ENCODE results near the gene MMGT1.

The MMGT1 gene

DNA sequence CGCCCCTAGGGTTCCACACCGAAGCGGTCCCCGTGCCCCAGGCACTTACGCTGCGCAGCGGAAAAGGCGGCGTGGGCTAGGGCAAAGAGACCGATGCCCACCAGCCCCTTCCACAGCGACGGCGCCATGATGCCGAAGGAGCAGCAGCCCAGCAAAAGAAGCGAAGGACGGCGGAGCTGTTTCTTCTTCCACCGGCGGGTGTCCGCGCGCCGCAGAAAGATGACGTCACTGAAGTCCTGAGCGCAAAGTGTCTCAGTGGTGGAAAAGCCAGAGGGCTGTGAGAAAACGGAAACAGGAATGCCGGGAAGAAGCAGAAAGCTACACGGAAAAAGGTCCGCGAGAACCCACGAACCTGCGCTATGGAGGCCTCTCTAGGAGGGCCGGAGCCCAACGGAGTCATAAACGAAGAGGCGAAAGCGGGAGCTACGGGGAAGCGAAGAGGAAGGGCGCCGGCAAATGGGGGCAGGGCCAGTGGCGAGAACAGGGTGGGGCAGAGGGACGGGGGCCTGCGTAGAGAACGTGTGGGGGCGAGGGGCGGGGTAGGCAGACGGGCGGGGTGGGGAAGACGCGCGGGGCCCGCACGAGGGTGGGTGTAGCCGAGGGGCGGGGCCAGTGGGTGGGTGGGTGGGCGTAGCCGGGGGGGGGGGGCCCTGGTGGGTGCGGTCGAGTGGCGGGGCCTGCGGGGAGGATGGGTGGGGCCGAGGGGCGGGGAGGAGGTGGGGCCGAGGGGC lies at the start of gene MMGT1:
Gene MMGT1 (minus strand): TSS at position 441 of the 731 bp plus-strand sequence. CDS start 313 bp downstream, at position 128.
- Mint-ChIP-seq H3K27me3 (ENCODE audit: low read depth) (no peaks in the 10 kb centered on the region), H3K9me3 (no peaks in the 10 kb centered on the region), H3K4me1 (ENCODE audit: low read depth) (peaks cover 25% of the 10 kb centered on the region), H3K4me3 (peak within 1 kb of the TSS; percentile 99), H3K27ac (peak within 1 kb of the TSS; percentile 99), H3K36me3 (ENCODE audit: low read depth) (no peaks in the 10 kb centered on the region)

DNA sequence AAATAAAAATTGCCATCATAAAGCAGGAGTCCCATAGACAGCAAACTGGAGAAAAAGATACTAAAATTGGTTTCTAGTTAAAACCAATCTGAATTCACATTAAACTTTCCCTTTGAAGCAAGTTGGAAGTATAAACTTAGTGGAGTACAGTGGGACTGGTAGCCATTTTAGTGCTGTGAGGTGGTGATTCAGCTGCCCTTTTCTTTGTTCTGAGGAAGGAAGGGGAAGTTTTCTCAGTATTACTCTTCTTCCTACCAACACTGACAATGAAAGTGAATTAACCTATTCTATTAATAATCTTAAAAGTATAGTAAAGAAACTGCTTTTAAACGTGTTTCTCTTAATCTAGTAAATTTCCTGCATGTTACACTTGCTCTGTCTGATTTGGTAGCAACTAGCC lies 48.1 kb upstream of the MMGT1 start:
- no peaks in the 10 kb centered on the region for H3K9me3 Mint-ChIP-seq
- H3K4me3 Mint-ChIP-seq, result no peak overlapping the region
- H3K27ac Mint-ChIP-seq, result no peak overlapping the region
- H3K27me3 Mint-ChIP-seq (ENCODE audit: low read depth), result no peaks in the 10 kb centered on the region
- H3K36me3 Mint-ChIP-seq (ENCODE audit: low read depth), result peaks cover 27% of the 10 kb centered on the region
- H3K4me1 Mint-ChIP-seq (ENCODE audit: low read depth), result peaks cover 5% of the 10 kb centered on the region

DNA sequence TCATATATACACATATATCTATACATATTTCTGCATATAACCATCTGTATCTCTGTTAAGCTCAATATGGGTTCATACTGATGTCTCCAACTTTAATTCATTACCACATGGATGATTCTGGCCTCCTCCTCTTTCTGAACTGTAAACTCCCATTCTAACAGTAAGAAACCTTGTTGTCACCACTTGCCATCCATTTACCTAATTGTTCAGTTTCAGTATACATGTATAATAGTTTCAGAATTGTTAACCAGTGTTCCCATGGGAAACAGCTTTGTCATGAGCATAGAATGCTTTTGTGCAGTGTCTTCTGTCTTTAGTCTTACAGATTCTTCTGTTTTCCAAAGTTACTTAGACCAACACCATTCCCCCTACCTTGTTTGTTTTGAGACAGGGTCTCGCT lies 47.4 kb upstream of the MMGT1 start:
- Mint-ChIP-seq H3K36me3 (ENCODE audit: low read depth) (peaks cover 27% of the 10 kb centered on the region), H3K4me1 (ENCODE audit: low read depth) (peaks cover 5% of the 10 kb centered on the region), H3K4me3 (no peak overlapping the region), H3K27me3 (ENCODE audit: low read depth) (no peaks in the 10 kb centered on the region), H3K9me3 (no peaks in the 10 kb centered on the region), H3K27ac (no peak overlapping the region)

DNA sequence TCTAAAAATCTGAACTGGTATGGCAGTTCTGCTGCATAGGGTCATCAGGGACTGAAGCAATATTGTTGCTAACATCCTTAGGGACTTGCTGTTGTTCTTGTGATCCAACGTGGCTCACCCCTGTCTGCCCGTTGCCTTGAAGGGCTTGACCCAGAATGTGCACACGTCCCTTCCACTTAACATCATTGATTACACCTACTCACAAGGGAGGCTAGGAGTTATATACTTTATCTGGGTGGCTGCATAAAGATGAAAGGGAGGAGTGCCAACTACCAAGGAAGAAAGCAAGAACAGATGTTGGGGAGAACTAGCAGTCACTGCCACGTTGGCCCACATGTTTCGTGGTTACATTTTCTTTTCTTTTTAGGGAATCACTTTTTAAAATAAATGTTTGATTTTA lies 45.4 kb upstream of the MMGT1 start:
- Mint-ChIP-seq H3K4me3 (no peak overlapping the region), H3K36me3 (ENCODE audit: low read depth) (peaks cover 32% of the 10 kb centered on the region), H3K4me1 (ENCODE audit: low read depth) (peaks cover 5% of the 10 kb centered on the region), H3K27ac (no peak overlapping the region), H3K27me3 (ENCODE audit: low read depth) (no peaks in the 10 kb centered on the region), H3K9me3 (no peaks in the 10 kb centered on the region)

DNA sequence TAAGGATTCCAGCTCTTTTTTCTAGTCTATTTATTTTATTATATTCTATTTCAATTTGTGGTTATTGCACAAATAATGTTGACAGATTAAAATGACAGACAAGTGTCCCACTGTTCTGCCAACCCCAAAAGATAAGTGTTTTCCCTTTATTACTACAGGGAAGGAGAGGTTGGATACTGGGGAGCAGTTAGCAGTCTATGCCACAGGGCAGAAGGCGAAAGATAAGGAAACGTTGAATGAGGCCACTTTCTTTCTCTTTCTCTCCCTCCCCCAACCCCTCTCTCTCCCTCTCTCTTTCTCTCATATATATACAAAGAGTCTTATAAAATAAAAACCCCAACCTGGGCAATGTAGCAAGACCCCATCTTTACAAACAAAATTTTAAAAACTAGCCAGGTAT lies 43.1 kb upstream of the MMGT1 start:
- H3K4me3 Mint-ChIP-seq, result no peak overlapping the region
- peaks cover 33% of the 10 kb centered on the region for H3K36me3 Mint-ChIP-seq (ENCODE audit: low read depth)
- H3K27ac Mint-ChIP-seq, result no peak overlapping the region
- H3K27me3 Mint-ChIP-seq (ENCODE audit: low read depth), result no peaks in the 10 kb centered on the region
- no peaks in the 10 kb centered on the region for H3K9me3 Mint-ChIP-seq
- peaks cover 5% of the 10 kb centered on the region for H3K4me1 Mint-ChIP-seq (ENCODE audit: low read depth)

DNA sequence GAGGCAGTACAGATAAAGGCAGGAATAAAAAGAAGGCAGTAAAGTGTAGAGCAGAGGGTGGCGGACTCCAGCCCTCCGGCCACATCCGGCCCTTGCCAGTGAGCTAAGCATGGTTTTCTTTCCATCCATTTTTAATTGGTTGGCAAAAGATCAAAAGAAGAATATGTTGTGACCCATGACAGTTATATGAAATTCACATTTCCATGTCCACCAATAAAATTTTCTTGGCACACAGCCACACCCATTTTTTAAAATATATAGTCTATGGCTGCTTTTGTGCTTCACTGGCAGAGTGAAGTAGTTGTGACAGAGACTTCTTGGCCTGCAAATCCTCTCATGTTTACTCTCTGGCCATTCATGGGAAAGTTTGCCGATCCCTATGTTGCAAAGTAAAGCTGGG lies 41.2 kb upstream of the MMGT1 start:
- no peaks in the 10 kb centered on the region for H3K9me3 Mint-ChIP-seq
- no peaks in the 10 kb centered on the region for H3K27me3 Mint-ChIP-seq (ENCODE audit: low read depth)
- no peaks in the 10 kb centered on the region for H3K4me1 Mint-ChIP-seq (ENCODE audit: low read depth)
- peaks cover 27% of the 10 kb centered on the region for H3K36me3 Mint-ChIP-seq (ENCODE audit: low read depth)
- no peak overlapping the region for H3K4me3 Mint-ChIP-seq
- no peak overlapping the region for H3K27ac Mint-ChIP-seq

DNA sequence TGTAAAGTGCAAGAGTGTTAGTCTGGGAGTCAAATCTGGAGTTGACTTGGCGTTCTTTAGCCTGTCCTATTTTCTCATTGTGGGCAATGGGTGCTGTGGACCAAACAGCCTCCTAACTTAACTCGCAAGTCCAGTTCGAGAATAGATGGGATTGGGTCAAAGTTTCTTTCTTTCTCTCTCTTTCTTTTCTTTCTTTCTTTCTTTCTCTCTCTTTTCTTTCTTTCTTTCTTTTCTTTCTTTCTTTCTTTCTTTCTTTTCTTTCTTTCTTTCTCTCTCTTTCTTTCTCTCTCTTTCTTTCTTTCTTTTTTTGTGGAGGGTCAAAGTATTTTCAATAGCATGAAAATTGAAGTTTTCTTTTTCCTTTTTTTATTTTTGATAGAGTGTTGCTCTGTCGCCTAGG lies 14.5 kb upstream of the MMGT1 start:
- no peak overlapping the region for H3K27ac Mint-ChIP-seq
- no peak overlapping the region for H3K4me3 Mint-ChIP-seq
- H3K27me3 Mint-ChIP-seq (ENCODE audit: low read depth), result no peaks in the 10 kb centered on the region
- H3K4me1 Mint-ChIP-seq (ENCODE audit: low read depth), result peaks cover 47% of the 10 kb centered on the region
- peaks cover 14% of the 10 kb centered on the region for H3K36me3 Mint-ChIP-seq (ENCODE audit: low read depth)
- no peaks in the 10 kb centered on the region for H3K9me3 Mint-ChIP-seq

DNA sequence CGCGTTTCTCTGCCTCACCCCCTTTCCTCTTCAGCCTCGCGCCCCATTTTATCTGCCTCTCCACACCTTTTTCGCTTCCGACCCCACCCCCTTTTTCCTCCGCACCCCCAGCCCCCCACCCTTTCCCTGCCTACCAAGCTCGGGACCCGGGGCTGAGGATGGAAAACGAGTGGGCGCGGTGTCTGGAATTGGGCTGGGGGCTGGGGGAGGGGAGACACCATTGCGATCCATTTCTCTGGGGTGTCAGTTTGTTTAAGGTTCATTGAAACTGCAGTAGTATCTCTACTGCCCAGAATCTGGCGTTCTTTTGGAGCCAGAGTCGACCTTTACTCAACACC lies 12.2 kb upstream of the MMGT1 start:
- peaks cover 46% of the 10 kb centered on the region for H3K4me1 Mint-ChIP-seq (ENCODE audit: low read depth)
- H3K27ac Mint-ChIP-seq, result peak overlapping the region; percentile 83
- peak overlapping the region; percentile 92 for H3K4me3 Mint-ChIP-seq
- H3K27me3 Mint-ChIP-seq (ENCODE audit: low read depth), result no peaks in the 10 kb centered on the region
- no peaks in the 10 kb centered on the region for H3K9me3 Mint-ChIP-seq
- H3K36me3 Mint-ChIP-seq (ENCODE audit: low read depth), result peaks cover 2% of the 10 kb centered on the region

DNA sequence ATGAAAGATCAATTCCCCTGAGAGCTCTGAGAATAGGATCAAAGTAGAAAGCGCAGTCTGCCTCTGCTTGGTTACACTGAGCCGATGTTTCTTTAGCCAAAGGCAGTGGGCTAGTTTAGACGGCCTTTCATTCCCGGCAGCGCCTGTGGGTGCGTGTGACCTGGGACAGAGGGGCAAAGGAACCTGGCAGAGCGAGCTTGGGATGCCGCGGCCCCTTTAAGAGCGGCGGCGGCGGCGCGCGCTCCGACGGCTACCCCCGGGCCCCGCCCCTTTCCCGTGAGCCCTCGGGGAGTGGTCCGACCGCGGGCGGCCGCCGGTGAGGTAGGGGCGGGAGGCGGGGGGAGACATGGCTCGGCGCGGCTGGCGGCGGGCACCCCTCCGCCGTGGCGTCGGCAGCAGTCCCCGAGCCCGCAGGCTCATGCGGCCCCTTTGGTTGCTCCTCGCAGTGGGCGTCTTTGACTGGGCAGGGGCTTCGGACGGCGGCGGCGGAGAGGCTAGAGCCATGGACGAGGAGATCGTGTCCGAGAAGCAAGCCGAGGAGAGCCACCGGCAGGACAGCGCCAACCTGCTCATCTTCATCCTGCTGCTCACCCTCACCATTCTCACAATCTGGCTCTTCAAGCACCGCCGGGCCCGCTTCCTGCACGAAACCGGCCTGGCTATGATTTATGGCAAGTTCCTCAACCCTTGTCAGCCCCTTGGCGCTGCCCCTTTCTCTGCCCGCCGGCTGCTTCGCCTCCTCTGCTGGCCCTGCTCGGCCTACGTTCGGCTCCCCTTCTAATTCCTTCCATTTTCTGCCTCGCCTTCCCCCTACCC lies 11.6 kb upstream of the MMGT1 start, which contains the start of gene SLC9A6:
Gene SLC9A6 (plus strand): TSS at position 279 of the 816 bp plus-strand sequence. CDS start 224 bp downstream, at position 503.
- Mint-ChIP-seq H3K27ac (peak within 1 kb of the TSS; percentile 83), H3K27me3 (ENCODE audit: low read depth) (no peaks in the 10 kb centered on the region), H3K9me3 (no peaks in the 10 kb centered on the region), H3K4me3 (peak within 1 kb of the TSS; percentile 92), H3K4me1 (ENCODE audit: low read depth) (peaks cover 46% of the 10 kb centered on the region), H3K36me3 (ENCODE audit: low read depth) (peaks cover 2% of the 10 kb centered on the region)

DNA sequence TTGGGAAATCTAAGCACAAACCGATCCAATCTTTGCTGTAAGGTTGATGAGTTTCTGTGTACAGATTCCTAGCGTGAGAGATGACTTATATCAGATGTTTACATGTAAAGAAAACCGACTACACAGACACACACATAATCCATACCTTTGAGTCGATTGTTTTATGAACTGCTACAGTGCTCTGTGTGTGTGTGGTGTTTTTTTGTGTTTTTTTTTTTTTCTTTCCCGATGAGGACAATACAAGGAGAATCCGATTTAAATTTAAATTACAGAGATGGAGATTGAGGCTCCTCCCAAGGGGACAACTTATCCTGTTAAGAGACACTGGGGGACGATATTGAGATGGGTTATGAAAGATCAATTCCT lies 11.0 kb upstream of the MMGT1 start:
- Mint-ChIP-seq H3K27ac (peak overlapping the region; percentile 80), H3K36me3 (ENCODE audit: low read depth) (peaks cover 2% of the 10 kb centered on the region), H3K4me1 (ENCODE audit: low read depth) (peaks cover 45% of the 10 kb centered on the region), H3K9me3 (no peaks in the 10 kb centered on the region), H3K27me3 (ENCODE audit: low read depth) (no peaks in the 10 kb centered on the region), H3K4me3 (peak overlapping the region; percentile 86)

DNA sequence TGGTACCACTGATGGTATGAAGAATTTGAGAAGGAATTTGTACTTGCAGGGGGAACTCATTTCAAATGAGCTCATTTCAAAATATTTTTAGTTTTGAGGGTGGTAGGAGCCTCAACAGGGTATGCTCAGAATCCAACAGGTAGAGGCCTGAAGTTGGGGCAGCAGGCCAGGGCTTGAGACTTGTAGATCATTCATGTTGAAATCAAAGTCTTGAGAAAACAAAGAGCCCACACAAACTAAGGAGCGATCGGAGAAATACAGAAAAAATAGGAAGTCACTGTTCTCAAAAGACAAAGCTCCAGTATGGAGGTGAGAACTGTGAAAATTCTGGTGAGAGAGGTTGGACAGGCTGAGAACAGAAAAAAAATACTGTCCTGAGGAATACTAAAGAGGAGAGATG lies 10.5 kb upstream of the MMGT1 start:
- Mint-ChIP-seq H3K9me3 (no peaks in the 10 kb centered on the region), H3K4me1 (ENCODE audit: low read depth) (peaks cover 42% of the 10 kb centered on the region), H3K4me3 (peak overlapping the region; percentile 86), H3K27ac (peak overlapping the region; percentile 80), H3K27me3 (ENCODE audit: low read depth) (no peaks in the 10 kb centered on the region), H3K36me3 (ENCODE audit: low read depth) (no peaks in the 10 kb centered on the region)

DNA sequence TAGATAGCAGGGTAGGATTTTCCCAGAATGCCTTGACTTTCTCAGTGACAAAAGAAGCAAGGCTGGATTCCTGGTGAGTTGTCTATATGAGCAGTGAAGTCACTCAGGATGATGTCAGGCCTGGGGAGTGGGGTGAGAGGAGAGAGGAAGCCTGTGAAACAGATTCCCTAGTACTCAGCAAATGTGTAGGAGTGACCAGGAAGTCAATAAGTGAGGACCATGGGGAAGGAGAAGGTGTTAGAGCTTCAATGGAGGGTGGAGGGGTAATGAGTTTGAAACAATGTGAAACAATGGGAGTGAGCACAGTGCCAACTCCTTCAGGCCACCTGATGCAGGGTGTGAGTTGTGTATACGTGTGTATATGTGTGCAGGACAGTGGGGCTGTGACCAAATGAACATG lies 9.1 kb upstream of the MMGT1 start:
- H3K27ac Mint-ChIP-seq, result peak overlapping the region; percentile 80
- H3K4me3 Mint-ChIP-seq, result peak overlapping the region; percentile 86
- H3K36me3 Mint-ChIP-seq (ENCODE audit: low read depth), result no peaks in the 10 kb centered on the region
- H3K27me3 Mint-ChIP-seq (ENCODE audit: low read depth), result no peaks in the 10 kb centered on the region
- peaks cover 41% of the 10 kb centered on the region for H3K4me1 Mint-ChIP-seq (ENCODE audit: low read depth)
- H3K9me3 Mint-ChIP-seq, result no peaks in the 10 kb centered on the region

DNA sequence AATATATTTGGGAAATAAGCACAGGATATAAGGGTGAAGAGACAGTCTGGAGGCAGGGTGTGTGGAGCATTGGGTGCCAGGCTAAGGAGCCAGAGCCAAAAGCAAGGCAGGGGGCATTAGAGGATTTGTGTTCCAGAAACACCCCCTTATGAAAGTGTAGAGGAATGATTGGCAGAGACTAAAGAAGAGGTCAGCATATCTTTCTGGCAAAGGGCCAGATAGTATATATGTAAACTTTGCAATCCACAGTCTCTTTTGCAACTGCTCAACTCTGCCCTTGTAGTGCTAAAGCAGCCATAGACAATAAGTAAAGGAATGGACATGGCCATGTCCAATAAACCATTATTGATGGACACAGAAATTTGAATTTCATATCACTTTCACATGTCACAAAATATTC lies 7.9 kb upstream of the MMGT1 start:
- no peaks in the 10 kb centered on the region for H3K9me3 Mint-ChIP-seq
- no peaks in the 10 kb centered on the region for H3K27me3 Mint-ChIP-seq (ENCODE audit: low read depth)
- no peaks in the 10 kb centered on the region for H3K36me3 Mint-ChIP-seq (ENCODE audit: low read depth)
- no peak overlapping the region for H3K4me3 Mint-ChIP-seq
- H3K4me1 Mint-ChIP-seq (ENCODE audit: low read depth), result peaks cover 39% of the 10 kb centered on the region
- no peak overlapping the region for H3K27ac Mint-ChIP-seq

DNA sequence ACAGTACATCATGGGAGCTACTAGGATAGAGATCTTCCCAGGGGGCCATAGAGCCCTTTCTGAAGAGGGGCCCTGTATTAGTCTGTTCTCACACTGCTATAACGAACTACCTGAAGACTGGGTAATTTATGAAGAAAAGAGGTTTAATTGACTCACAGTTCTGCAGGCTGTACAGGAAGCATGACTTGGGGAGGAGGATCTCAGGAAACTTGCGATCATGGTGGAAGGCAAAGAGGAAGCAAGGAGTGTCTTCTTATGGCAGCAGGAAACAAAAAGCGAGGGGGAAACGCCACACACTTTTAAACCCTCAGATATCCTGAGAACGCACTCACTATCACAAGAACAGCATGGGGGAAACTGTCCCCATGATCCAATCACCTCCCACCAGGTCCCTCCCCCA lies 7.2 kb upstream of the MMGT1 start:
- Mint-ChIP-seq H3K4me3 (no peak overlapping the region), H3K9me3 (no peaks in the 10 kb centered on the region), H3K4me1 (ENCODE audit: low read depth) (peaks cover 36% of the 10 kb centered on the region), H3K27ac (no peak overlapping the region), H3K36me3 (ENCODE audit: low read depth) (no peaks in the 10 kb centered on the region), H3K27me3 (ENCODE audit: low read depth) (no peaks in the 10 kb centered on the region)

DNA sequence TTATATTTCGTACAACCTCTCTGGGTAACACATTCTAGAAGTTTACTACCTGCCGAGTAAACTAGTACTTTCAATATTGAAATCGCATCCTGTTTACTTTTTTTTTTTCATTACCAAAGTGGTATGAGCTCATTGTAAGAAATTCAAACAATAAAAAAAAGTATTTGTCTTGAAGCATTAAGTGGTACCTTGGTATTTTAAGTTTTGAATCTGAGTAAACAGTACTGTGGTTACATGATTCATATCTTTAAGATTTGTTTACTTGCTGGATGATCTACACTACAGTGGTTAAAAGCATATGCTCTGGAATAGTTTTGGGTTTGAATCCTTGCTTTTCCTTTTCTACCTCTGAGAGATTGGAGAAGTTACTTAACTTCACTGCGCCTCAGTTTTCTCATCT lies 3.8 kb upstream of the MMGT1 start:
- Mint-ChIP-seq H3K27ac (peak overlapping the region; percentile 50), H3K9me3 (no peaks in the 10 kb centered on the region), H3K36me3 (ENCODE audit: low read depth) (no peaks in the 10 kb centered on the region), H3K27me3 (ENCODE audit: low read depth) (no peaks in the 10 kb centered on the region), H3K4me1 (ENCODE audit: low read depth) (peaks cover 23% of the 10 kb centered on the region), H3K4me3 (no peak overlapping the region)

All from T-helper 1 cell treated with Interleukin-12 subunit alpha and Interleukin-12 subunit beta and Interleukin-4 antibody, amounts not matched to agents 30 μg/mL and 1 μg/mL, for 36 hours (primary cell).